IMR-90 (cell line): ENCODE data around the gene ALAS1.

Experiments used
- BHLHE40 ChIP-seq: fragments of 150-350 bp; IDR thresholded peaks from 2 replicates; pipeline ENCODE4 v1.6.1; 2016; ENCODE audit warnings: mild to moderate bottlenecking, low read depth, low read length
- CEBPB ChIP-seq: IDR thresholded peaks from 2 replicates; pipeline ENCODE4 v1.6.1; 2012; ENCODE audit warnings: low read depth, low read length, improper control_type of control experiment
- CHD1 ChIP-seq: IDR thresholded peaks from 2 replicates; pipeline ENCODE4 v1.6.1; 2012; ENCODE audit warnings: low read depth, low read length, improper control_type of control experiment
- CTCF ChIP-seq: conservative IDR thresholded peaks from 2 replicates; pipeline ENCODE4 v1.5.1; 2012; ENCODE audit warnings: mild to moderate bottlenecking, low read depth, low read length, improper control_type of control experiment
- FOS ChIP-seq: fragments of 150-350 bp; IDR thresholded peaks from 2 replicates; pipeline ENCODE4 v1.6.1; 2016; ENCODE audit warnings: low read depth, low read length
- MAZ ChIP-seq: IDR thresholded peaks from 2 replicates; pipeline ENCODE4 v1.6.1; 2012; ENCODE audit warnings: low read depth, mild to moderate bottlenecking, low read length, improper control_type of control experiment, moderate library complexity, borderline replicate concordance
- MXI1 ChIP-seq: IDR thresholded peaks from 2 replicates; pipeline ENCODE4 v1.6.1; 2012; ENCODE audit warnings: low read depth, mild to moderate bottlenecking, low read length, moderate library complexity, borderline replicate concordance
- NFE2L2 ChIP-seq: fragments of 150-350 bp; IDR thresholded peaks from 2 replicates; pipeline ENCODE4 v1.6.1; 2016; ENCODE audit warnings: low read depth, mild to moderate bottlenecking, low read length
- POLR2A ChIP-seq: IDR thresholded peaks from 2 replicates; pipeline ENCODE4 v1.6.1; 2012; ENCODE audit warnings: mild to moderate bottlenecking, low read depth, low read length
- RAD21 ChIP-seq: IDR thresholded peaks from 2 replicates; pipeline ENCODE4 v1.6.1; 2012; ENCODE audit warnings: low read length, improper control_type of control experiment
- RCOR1 ChIP-seq: IDR thresholded peaks from 2 replicates; pipeline ENCODE4 v1.6.1; 2012; ENCODE audit warnings: mild to moderate bottlenecking, low read length, improper control_type of control experiment; ENCODE audit not compliant: insufficient replicate concordance
- RFX5 ChIP-seq: IDR thresholded peaks from 2 replicates; pipeline ENCODE4 v1.8.0; 2012; ENCODE audit warnings: low read depth, mild to moderate bottlenecking, low read length, moderate library complexity
- SMC3 ChIP-seq: fragments of 150-350 bp; IDR thresholded peaks from 2 replicates; pipeline ENCODE4 v1.6.1; 2016; ENCODE audit warnings: low read depth, mild to moderate bottlenecking, antibody characterized with exemption, low read length, moderate library complexity
- USF2 ChIP-seq: fragments of 150-350 bp; IDR thresholded peaks from 2 replicates; pipeline ENCODE4 v1.6.1; 2017; ENCODE audit warnings: mild to moderate bottlenecking, antibody characterized with exemption, low read length, low read depth

- TF ChIP-seq MAZ (peak; percentile 64; the same call in 1 of the 2 replicates), CTCF (0 out of 2 replicates have a peak, but pooled peaks have one; percentile 25), FOS (no peak), RAD21 (no peak), RCOR1 (no peak), CHD1 (no peak), USF2 (no peak), POLR2A (peak; percentile 71), RFX5 (no peak), CEBPB (no peak), SMC3 (no peak), BHLHE40 (peak; percentile 55), MXI1 (no peak), NFE2L2 (no peak)
Observed at GRCh38 chr3:52238761-52239701, 41.1 kb downstream of the ALAS1 start, which contains the start of gene TWF2.
